Measurements from ENCODE around the gene LIM2. TPM values are rescaled to one million over a fixed set of nuclear protein-coding genes. Genes with fewer than 3 reads are reported as not detected.
"Not testable (repeated sequence)": the region's sequence is repeated elsewhere in the genome, so short reads cannot be mapped to it uniquely, and the experiment has no call there.

Gene LIM2
- total RNA-seq, 4 donors from 2014 or later = not detected

GRCh38 chr19:51399231-51399630 lies 11.5 kb upstream of the LIM2 start:
- Histone ChIP-seq H3K4me1 (peaks cover 0 to 10% (median 8%) of the 10 kb centered on the region in 4 donors), H3K27me3 (no peaks in the 10 kb centered on the region), H3K9me3 (peaks cover 0 to 15% of the 10 kb centered on the region in 2 donors), H3K4me3 (no peak overlapping the region), H3K27ac (no peak overlapping the region), H3K36me3 (no peaks in the 10 kb centered on the region)
- intact Hi-C loops (cut with DNase I; ENCODE audit: low total_unique reads) = no loop called here
- WGBS, 2 donors (ENCODE audit: low coverage in 1 of 2) = 90 to 95% methylated on average over 5 of the region's 5 CpGs
- DNase-seq = no peak
- no peak for TF ChIP-seq CTCF (IDR thresholded peaks at IDR 0.05)
- TF ChIP-seq EP300 (IDR thresholded peaks at IDR 0.05; ENCODE audit: low read depth) = no peak
- in situ Hi-C loops (cut with MboI; ENCODE audit: low pct_ligation_motif_present in 1 of 4, low pct_unique_long_range_greater_than_20kb in 1 of 4, low sequenced_read_pairs in 3 of 4) = no loop called here

- H3K27me3 ChIP-seq = no peaks in the 10 kb centered on the region
- H3K4me3 ChIP-seq = no peak overlapping the region
- H3K9me3 ChIP-seq = peaks cover 0 to 15% of the 10 kb centered on the region in 2 donors
- intact Hi-C loops (cut with DNase I; ENCODE audit: low total_unique reads) = no loop called here
- in situ Hi-C loops (cut with MboI; ENCODE audit: low pct_ligation_motif_present in 1 of 4, low pct_unique_long_range_greater_than_20kb in 1 of 4, low sequenced_read_pairs in 3 of 4) = no loop called here
- no peak for DNase-seq
- no peaks in the 10 kb centered on the region for H3K36me3 ChIP-seq
- H3K4me1 ChIP-seq = peaks cover 3 to 16% (median 10%) of the 10 kb centered on the region in 4 donors
- no peak overlapping the region for H3K27ac ChIP-seq
- WGBS, 2 donors (ENCODE audit: low coverage in 1 of 2) = 39 to 47% methylated on average over 6 to 7 of the region's 7 CpGs
- TF ChIP-seq EP300 (IDR thresholded peaks at IDR 0.05; ENCODE audit: low read depth) = no peak
- TF ChIP-seq CTCF (IDR thresholded peaks at IDR 0.05) = peak; percentile 29 to 39 (median 39)
- TF ChIP-seq POLR2A (IDR thresholded peaks at IDR 0.05) = no peak
- TF ChIP-seq POLR2AphosphoS5 (IDR thresholded peaks at IDR 0.05) = no peak
Observed at GRCh38 chr19:51398096-51398704, 10.4 kb upstream of the LIM2 start.

GRCh38 chr19:51397453-51397852 lies 9.7 kb upstream of the LIM2 start:
- H3K9me3 ChIP-seq = peaks cover 0 to 11% of the 10 kb centered on the region in 2 donors
- H3K4me1 ChIP-seq = peaks cover 3 to 16% (median 10%) of the 10 kb centered on the region in 4 donors
- H3K4me3 ChIP-seq; H3K27me3 ChIP-seq; H3K27ac ChIP-seq; intact Hi-C loops (cut with DNase I; ENCODE audit: low total_unique reads); H3K36me3 ChIP-seq; DNase-seq; in situ Hi-C loops (cut with MboI; ENCODE audit: low pct_ligation_motif_present in 1 of 4, low pct_unique_long_range_greater_than_20kb in 1 of 4, low sequenced_read_pairs in 3 of 4): not testable (repeated sequence)
- 72 to 91% methylated on average over 5 to 9 of the region's 9 CpGs for WGBS, 2 donors (ENCODE audit: low coverage in 1 of 2)

- 100% methylated on average over 2 of the region's 2 CpGs; no CpG with 5 or more reads in 1 of the 2 donors for WGBS, 2 donors (ENCODE audit: low coverage in 1 of 2)
- no peak for TF ChIP-seq EP300 (IDR thresholded peaks at IDR 0.05; ENCODE audit: low read depth)
- TF ChIP-seq CTCF (IDR thresholded peaks at IDR 0.05) = no peak
- TF ChIP-seq POLR2AphosphoS5 (IDR thresholded peaks at IDR 0.05) = no peak
- TF ChIP-seq POLR2A (IDR thresholded peaks at IDR 0.05) = no peak
- in situ Hi-C loops (cut with MboI; ENCODE audit: low pct_ligation_motif_present in 1 of 4, low pct_unique_long_range_greater_than_20kb in 1 of 4, low sequenced_read_pairs in 3 of 4) (no loop called here), intact Hi-C loops (cut with DNase I; ENCODE audit: low total_unique reads) (no loop called here)
- no peak overlapping the region for H3K27ac ChIP-seq
- H3K36me3 ChIP-seq = no peaks in the 10 kb centered on the region
- DNase-seq = no peak
- no peaks in the 10 kb centered on the region for H3K27me3 ChIP-seq
- H3K4me3 ChIP-seq = no peak overlapping the region
- H3K4me1 ChIP-seq = peaks cover 3 to 16% (median 10%) of the 10 kb centered on the region in 4 donors
- H3K9me3 ChIP-seq = no peaks in the 10 kb centered on the region
Observed at GRCh38 chr19:51396175-51396574, 8.4 kb upstream of the LIM2 start.
